Breast epithelium (tissue), 3 donors: ENCODE data around the gene RALY.

ENCODE experiments used
- CTCF ChIP-seq, 3 donors: fragments of 450-650 bp; IDR thresholded peaks; one replicate each; pipeline ENCODE4 v1.5.1; 2016 to 2017; ENCODE audit warnings: antibody characterized with exemption in 3 of 3, mild to moderate bottlenecking in 3 of 3, moderate library complexity in 3 of 3
- POLR2A ChIP-seq: fragments of 450-650 bp; IDR thresholded peaks from one replicate; pipeline ENCODE4 v1.6.1; 2016; ENCODE audit warnings: antibody characterized with exemption, mild to moderate bottlenecking, moderate library complexity
- POLR2AphosphoS5 ChIP-seq, 3 donors: sonication (generic); formaldehyde crosslinking; IDR thresholded peaks; one replicate each; pipeline ENCODE4 v1.6.1; 2017; ENCODE audit warnings: antibody characterized with exemption in 3 of 3

- TF ChIP-seq CTCF (IDR thresholded peaks at IDR 0.05), result no peak
- no peak for TF ChIP-seq POLR2A
- TF ChIP-seq POLR2AphosphoS5 (IDR thresholded peaks at IDR 0.05), result no peak
These were observed 121.5 kb downstream of the RALY start for GRCh38 chr20:34115232-34115631.
